Colonic mucosa (tissue), 4 donors: Measurements from ENCODE around the gene ABHD17A. TPM values are rescaled to one million over a fixed set of nuclear protein-coding genes. Genes with fewer than 3 reads are reported as not detected.

Source experiments
- DNase-seq: peaks from one replicate; pipeline ENCODE4 v3.0.0-alpha.2; 2020
- H3K27ac ChIP-seq: fragments of 200-600 bp; one replicate; pipeline ENCODE4 v1.8.0; 2021
- H3K27me3 ChIP-seq: fragments of 200-600 bp; one replicate; pipeline ENCODE4 v1.8.0; 2021
- H3K36me3 ChIP-seq: fragments of 200-600 bp; one replicate; pipeline ENCODE4 v1.8.0; 2021
- H3K4me1 ChIP-seq: fragments of 200-600 bp; one replicate; pipeline ENCODE4 v1.8.0; 2021; ENCODE audit warnings: mild to moderate bottlenecking
- H3K4me3 ChIP-seq: fragments of 200-600 bp; one replicate; pipeline ENCODE4 v1.8.0; 2021
- H3K9ac ChIP-seq, 2 donors: one replicate each; pipeline ENCODE4 v1.7.0; 2013; ENCODE audit warnings: control low read depth in 2 of 2, low read depth in 2 of 2, low read length in 2 of 2
- H3K9me3 ChIP-seq: fragments of 200-600 bp; one replicate; pipeline ENCODE4 v1.8.0; 2021
- CTCF ChIP-seq: fragments of 200-600 bp; IDR thresholded peaks from one replicate; pipeline ENCODE4 v1.8.0; 2022; ENCODE audit warnings: antibody characterized with exemption, mild to moderate bottlenecking
- intact Hi-C: fragments of 100-400 bp; cut with DNase I; formaldehyde crosslinking; loops from one replicate; pipeline ENCODE4 v1.14.1; 2022
- total RNA-seq, 2 donors: library from RNA; stranded (reverse); fragmentation: NEBNext Ultra II Directional in 1 of 2; extraction: Animal tissue kit (Norgen Biotek cat#: 25700) in 1 of 2; gene quantifications; one replicate each; pipeline ENCODE4 v1.2.1, GENCODE V29; 2021
- donor health status: healthy.
- donor health status: DM: no; HTN: no; CAD: no.
- donor health status: DM: no; HTN: no; CAD: no.

Gene ABHD17A
- total RNA-seq, 2 donors from 2014 or later: 53.3 to 78.5 TPM

- no peaks in the 10 kb centered on the region for H3K27me3 ChIP-seq
- peak overlapping the region; percentile 91 for H3K27ac ChIP-seq
- DNase-seq: peak; percentile 90
- peak overlapping the region; percentile 53 to 54 for H3K9ac ChIP-seq
- no peaks in the 10 kb centered on the region for H3K9me3 ChIP-seq
- peak overlapping the region; percentile 72 for H3K4me3 ChIP-seq
- intact Hi-C loops: no loop called here
- TF ChIP-seq CTCF: no peak
- no peaks in the 10 kb centered on the region for H3K36me3 ChIP-seq
- peaks cover 29% of the 10 kb centered on the region for H3K4me1 ChIP-seq
These were observed 21.4 kb downstream of the ABHD17A start for GRCh38 chr19:1863638-1864479.

GRCh38 chr19:1863328-1863637, 22.0 kb downstream of the ABHD17A start, which contains the start of gene KLF16:
TSS of gene KLF16 (minus strand) at chr19:1863579. CDS start at chr19:1863497, 82 bp downstream.
- intact Hi-C loops: no loop called here
- H3K4me1 ChIP-seq: peaks cover 34% of the 10 kb centered on the region
- DNase-seq: no peak

GRCh38 chr19:1862424-1863327, 22.6 kb downstream of the ABHD17A start:
- no peak for DNase-seq
- intact Hi-C loops: no loop called here

More at GRCh38 chr19:1863328-1863637, 22.0 kb downstream of the ABHD17A start, which contains the start of gene KLF16:
- no peaks in the 10 kb centered on the region for H3K9me3 ChIP-seq
- H3K4me3 ChIP-seq: peak within 1 kb of the TSS; percentile 72
- no peaks in the 10 kb centered on the region for H3K36me3 ChIP-seq
- H3K27ac ChIP-seq: peak within 1 kb of the TSS; percentile 91
- H3K9ac ChIP-seq: peak within 1 kb of the TSS; percentile 86 to 98
- no peak for TF ChIP-seq CTCF
- no peaks in the 10 kb centered on the region for H3K27me3 ChIP-seq

GRCh38 chr19:1862068-1862423, 23.2 kb downstream of the ABHD17A start:
- H3K27me3 ChIP-seq: no peaks in the 10 kb centered on the region
- intact Hi-C loops: no loop called here
- DNase-seq: no peak
- TF ChIP-seq CTCF: no peak
- H3K27ac ChIP-seq: peak overlapping the region; percentile 44
- no peaks in the 10 kb centered on the region for H3K9me3 ChIP-seq
- H3K4me3 ChIP-seq: peak overlapping the region; percentile 67
- H3K4me1 ChIP-seq: peaks cover 43% of the 10 kb centered on the region
- H3K9ac ChIP-seq: peak overlapping the region; percentile 69 to 98
- no peaks in the 10 kb centered on the region for H3K36me3 ChIP-seq

More at GRCh38 chr19:1862424-1863327, 22.6 kb downstream of the ABHD17A start:
- Histone ChIP-seq H3K9ac (peak overlapping the region; percentile 86 to 98), H3K36me3 (no peaks in the 10 kb centered on the region), H3K4me3 (peak overlapping the region; percentile 67), H3K9me3 (no peaks in the 10 kb centered on the region), H3K27me3 (no peaks in the 10 kb centered on the region), H3K4me1 (peaks cover 41% of the 10 kb centered on the region), H3K27ac (peak overlapping the region; percentile 76)
- no peak for TF ChIP-seq CTCF

- intact Hi-C loops: no loop called here
- H3K4me3 ChIP-seq: peak overlapping the region; percentile 67
- no peaks in the 10 kb centered on the region for H3K27me3 ChIP-seq
- H3K9me3 ChIP-seq: no peaks in the 10 kb centered on the region
- peak; percentile 28 for DNase-seq
- H3K9ac ChIP-seq: peak overlapping the region; percentile 69 to 98
- no peaks in the 10 kb centered on the region for H3K36me3 ChIP-seq
- H3K4me1 ChIP-seq: peaks cover 43% of the 10 kb centered on the region
- peak overlapping the region; percentile 44 for H3K27ac ChIP-seq
- no peak for TF ChIP-seq CTCF
These were observed 23.7 kb downstream of the ABHD17A start for GRCh38 chr19:1861599-1862031.
